Activated CD8-positive, alpha-beta memory T cell treated with anti-CD3 and anti-CD28 coated beads, Interleukin-2, amount 10 ng/mL, durations not matched to agents 7 days and 5 days (primary cell): Measurements from ENCODE around the gene ANO8. TPM values are rescaled to one million over a fixed set of nuclear protein-coding genes. Genes with fewer than 3 reads are reported as not detected.

Experiments
- ATAC-seq: fragments of 150-1000 bp; cut with Tn5 transposase; one replicate; pipeline ENCODE4 v1.10.0; 2021; ENCODE audit warnings: moderate library complexity
- CTCF ChIA-PET: fragments of 350-600 bp; sonication (Branson Sonifier 250); formaldehyde crosslinking; loops from one replicate; lab custom pipeline; 2021; ENCODE audit warnings: antibody characterized with exemption; lab: Charles Lee
- DNase-seq: peaks from one replicate; pipeline ENCODE4 v3.0.0-alpha.2; 2020
- H3K27ac Mint-ChIP-seq: one replicate; pipeline ENCODE4 v1.8.0; 2021; ENCODE audit warnings: mild to moderate bottlenecking, mixed read lengths
- H3K27me3 Mint-ChIP-seq: one replicate; pipeline ENCODE4 v1.8.0; 2021; ENCODE audit warnings: mixed read lengths
- H3K36me3 Mint-ChIP-seq: one replicate; pipeline ENCODE4 v1.8.0; 2021; ENCODE audit warnings: mild to moderate bottlenecking, mixed read lengths
- H3K4me1 Mint-ChIP-seq: one replicate; pipeline ENCODE4 v1.8.0; 2021; ENCODE audit warnings: mixed read lengths
- H3K4me3 Mint-ChIP-seq: one replicate; pipeline ENCODE4 v1.8.0; 2021; ENCODE audit warnings: mild to moderate bottlenecking, moderate library complexity, mixed read lengths
- H3K9me3 Mint-ChIP-seq: one replicate; pipeline ENCODE4 v1.8.0; 2022; ENCODE audit warnings: low read depth, mixed read lengths
- total RNA-seq, 2 experiments: library from RNA; stranded (reverse); gene quantifications; one replicate each; pipeline ENCODE4 v1.2.3, GENCODE V29; 2021

Gene ANO8
- total RNA-seq, 2 experiments from 2014 or later: 11.0 to 18.7 TPM

DNA sequence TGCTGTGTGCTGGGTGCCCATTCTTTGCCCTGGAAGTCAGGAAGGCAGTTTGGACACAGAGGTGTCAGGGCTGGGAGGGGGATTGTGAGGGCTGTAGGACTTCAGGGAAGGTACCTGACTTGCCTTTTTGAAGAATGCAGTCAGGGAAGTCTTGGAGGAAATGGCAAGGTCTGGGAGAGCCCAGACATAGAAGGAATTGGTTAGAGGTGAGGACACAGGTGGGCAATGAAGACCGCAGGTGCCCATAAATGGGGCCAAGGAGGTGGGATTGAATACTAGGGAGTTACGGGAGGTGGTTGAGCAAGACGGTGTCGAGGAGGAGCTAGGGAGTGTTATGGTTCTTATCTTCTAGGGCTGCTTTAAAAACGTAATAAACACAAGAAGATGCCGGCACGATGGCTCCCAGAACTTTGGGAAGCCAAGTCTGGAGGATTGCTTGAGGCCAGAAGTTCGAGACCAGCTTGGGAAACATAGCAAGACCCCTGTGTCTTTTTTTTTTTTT is 26.7 kb downstream of the ANO8 start:
- no peak for ATAC-seq
- DNase-seq: no peak
- Mint-ChIP-seq H3K9me3 (no peaks in the 10 kb centered on the region), H3K27ac (peak overlapping the region; percentile 3), H3K4me3 (peak overlapping the region; percentile 4), H3K27me3 (no peaks in the 10 kb centered on the region), H3K36me3 (peaks cover 3% of the 10 kb centered on the region), H3K4me1 (peaks cover 56% of the 10 kb centered on the region)
- CTCF ChIA-PET: interaction anchor here (0.7 to 6.2 kb wide), 7 partner anchors 13 to 188 kb away, joined by 3 to 44 read pairs (median 3); partner anchors contain the start of gene ANO8

- CTCF ChIA-PET: interaction anchor here (0.9 to 6.2 kb wide), 6 partner anchors 13 to 99 kb away, joined by 3 to 44 read pairs (median 6); partner anchors contain the start of genes ANO8 and BST2
- DNase-seq (no peak), ATAC-seq (no peak)
- Mint-ChIP-seq H3K9me3 (no peaks in the 10 kb centered on the region), H3K27me3 (no peaks in the 10 kb centered on the region), H3K36me3 (peaks cover 3% of the 10 kb centered on the region), H3K27ac (peak overlapping the region; percentile 89), H3K4me3 (peak overlapping the region; percentile 87), H3K4me1 (peaks cover 56% of the 10 kb centered on the region)
These were observed 28.4 kb downstream of the ANO8 start for GRCh38 chr19:17306285-17306714.

- H3K27me3 Mint-ChIP-seq: no peaks in the 10 kb centered on the region
- H3K4me3 Mint-ChIP-seq: peak within 1 kb of the TSS; percentile 87
- no peaks in the 10 kb centered on the region for H3K9me3 Mint-ChIP-seq
- DNase-seq: peak; percentile 99
- H3K27ac Mint-ChIP-seq: peak within 1 kb of the TSS; percentile 89
- ATAC-seq: peak; percentile 68
- CTCF ChIA-PET: interaction anchor here (0.6 to 6.2 kb wide), 23 partner anchors 10 to 270 kb away, joined by 3 to 44 read pairs (median 4); partner anchors contain the start of genes ANO8, BABAM1, BST2 and USHBP1
- H3K36me3 Mint-ChIP-seq: peaks cover 3% of the 10 kb centered on the region
- H3K4me1 Mint-ChIP-seq: peaks cover 54% of the 10 kb centered on the region
These were observed 29.0 kb downstream of the ANO8 start, which contains the start of gene MRPL34 for GRCh38 chr19:17305517-17306284. Gene MRPL34 (plus strand): TSS chr19:17305872. CDS start chr19:17305893, 21 bp downstream.

GRCh38 chr19:17305216-17305516 is 29.5 kb downstream of the ANO8 start:
- peaks cover 48% of the 10 kb centered on the region for H3K4me1 Mint-ChIP-seq
- ATAC-seq: no peak
- H3K27ac Mint-ChIP-seq: peak overlapping the region; percentile 89
- H3K36me3 Mint-ChIP-seq: peaks cover 3% of the 10 kb centered on the region
- H3K9me3 Mint-ChIP-seq: no peaks in the 10 kb centered on the region
- no peaks in the 10 kb centered on the region for H3K27me3 Mint-ChIP-seq
- CTCF ChIA-PET: interaction anchor here (0.6 to 6.2 kb wide), 23 partner anchors 9 to 270 kb away, joined by 3 to 44 read pairs (median 4); partner anchors contain the start of genes ANO8, BABAM1, BST2 and USHBP1
- H3K4me3 Mint-ChIP-seq: peak overlapping the region; percentile 87
- no peak for DNase-seq

DNA sequence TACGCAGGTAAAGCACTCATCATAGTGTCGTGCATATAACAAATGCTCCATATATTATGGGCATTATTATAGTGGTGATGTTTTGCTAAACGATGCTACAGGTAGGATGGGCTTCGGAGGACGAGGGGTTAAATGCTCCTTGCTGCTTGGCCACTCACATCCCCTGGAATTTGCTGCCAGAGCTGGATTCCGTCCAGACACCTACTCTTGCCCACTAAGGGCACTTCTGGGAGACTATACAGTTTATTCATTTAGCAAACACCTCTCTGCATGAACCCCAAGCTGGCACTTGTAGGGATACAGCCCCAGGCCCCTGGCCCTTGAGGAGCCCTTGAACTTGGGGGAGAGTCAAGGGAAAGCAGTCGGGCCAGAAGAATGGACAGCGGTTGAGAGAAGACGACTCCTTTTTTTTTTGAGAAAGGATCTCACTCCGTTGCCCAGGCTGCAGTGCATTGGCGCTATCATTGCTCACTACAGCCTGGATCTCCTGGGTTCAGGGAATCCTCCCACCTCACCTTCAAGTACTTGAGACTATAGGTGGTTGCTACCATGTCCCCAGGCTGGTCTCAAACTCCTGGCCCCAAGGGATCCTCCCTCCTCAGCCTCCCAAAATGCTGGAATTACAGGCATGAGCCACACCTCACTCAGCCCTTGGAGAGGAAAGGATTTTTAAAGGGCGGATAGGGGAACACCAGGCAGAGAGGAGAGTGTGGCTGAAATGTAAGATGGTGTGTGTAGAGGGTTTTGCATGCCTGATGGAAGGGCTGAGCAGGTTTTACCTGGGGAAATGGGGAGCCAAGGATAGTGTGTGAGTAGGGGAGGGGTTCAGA is 30.1 kb downstream of the ANO8 start:
- Mint-ChIP-seq H3K9me3 (no peaks in the 10 kb centered on the region), H3K4me3 (peak overlapping the region; percentile 87)
- CTCF ChIA-PET: interaction anchor here (0.6 to 6.2 kb wide), 24 partner anchors 9 to 271 kb away, joined by 3 to 44 read pairs (median 4); partner anchors contain the start of genes ANO8, BABAM1, BST2 and USHBP1

GRCh38 chr19:17303940-17304267 is 30.8 kb downstream of the ANO8 start:
- no peaks in the 10 kb centered on the region for H3K9me3 Mint-ChIP-seq
- no peak overlapping the region for H3K27ac Mint-ChIP-seq
- peaks cover 1% of the 10 kb centered on the region for H3K36me3 Mint-ChIP-seq
- ATAC-seq (no peak), DNase-seq (no peak)
- CTCF ChIA-PET: interaction anchor here (0.6 to 1.6 kb wide), 5 partner anchors 10 to 82 kb away, joined by 4 to 9 read pairs (median 5); no protein-coding TSS in a partner anchor
- peaks cover 42% of the 10 kb centered on the region for H3K4me1 Mint-ChIP-seq
- no peaks in the 10 kb centered on the region for H3K27me3 Mint-ChIP-seq
- peak overlapping the region; percentile 56 for H3K4me3 Mint-ChIP-seq

More for the DNA sequence above, 30.1 kb downstream of the ANO8 start:
- ATAC-seq: no peak
- H3K27ac Mint-ChIP-seq: peak overlapping the region; percentile 89
- H3K4me1 Mint-ChIP-seq: peaks cover 47% of the 10 kb centered on the region
- no peaks in the 10 kb centered on the region for H3K27me3 Mint-ChIP-seq
- no peak for DNase-seq
- H3K36me3 Mint-ChIP-seq: peaks cover 3% of the 10 kb centered on the region

GRCh38 chr19:17303167-17303939 is 31.3 kb downstream of the ANO8 start, which contains the start of gene ABHD8:
Gene ABHD8 (minus strand): TSS chr19:17303425. CDS start chr19:17301616, 1,809 bp downstream.
- CTCF ChIA-PET: interaction anchor here (0.6 to 1.6 kb wide), 6 partner anchors 9 to 82 kb away, joined by 4 to 9 read pairs (median 5); no protein-coding TSS in a partner anchor
- H3K9me3 Mint-ChIP-seq: no peaks in the 10 kb centered on the region
- DNase-seq (peak; percentile 97), ATAC-seq (peak; percentile 79)
- H3K27ac Mint-ChIP-seq: peak within 1 kb of the TSS; percentile 32
- H3K4me1 Mint-ChIP-seq: peaks cover 41% of the 10 kb centered on the region
- H3K27me3 Mint-ChIP-seq: no peaks in the 10 kb centered on the region
- peaks cover 5% of the 10 kb centered on the region for H3K36me3 Mint-ChIP-seq
- H3K4me3 Mint-ChIP-seq: peak within 1 kb of the TSS; percentile 56

DNA sequence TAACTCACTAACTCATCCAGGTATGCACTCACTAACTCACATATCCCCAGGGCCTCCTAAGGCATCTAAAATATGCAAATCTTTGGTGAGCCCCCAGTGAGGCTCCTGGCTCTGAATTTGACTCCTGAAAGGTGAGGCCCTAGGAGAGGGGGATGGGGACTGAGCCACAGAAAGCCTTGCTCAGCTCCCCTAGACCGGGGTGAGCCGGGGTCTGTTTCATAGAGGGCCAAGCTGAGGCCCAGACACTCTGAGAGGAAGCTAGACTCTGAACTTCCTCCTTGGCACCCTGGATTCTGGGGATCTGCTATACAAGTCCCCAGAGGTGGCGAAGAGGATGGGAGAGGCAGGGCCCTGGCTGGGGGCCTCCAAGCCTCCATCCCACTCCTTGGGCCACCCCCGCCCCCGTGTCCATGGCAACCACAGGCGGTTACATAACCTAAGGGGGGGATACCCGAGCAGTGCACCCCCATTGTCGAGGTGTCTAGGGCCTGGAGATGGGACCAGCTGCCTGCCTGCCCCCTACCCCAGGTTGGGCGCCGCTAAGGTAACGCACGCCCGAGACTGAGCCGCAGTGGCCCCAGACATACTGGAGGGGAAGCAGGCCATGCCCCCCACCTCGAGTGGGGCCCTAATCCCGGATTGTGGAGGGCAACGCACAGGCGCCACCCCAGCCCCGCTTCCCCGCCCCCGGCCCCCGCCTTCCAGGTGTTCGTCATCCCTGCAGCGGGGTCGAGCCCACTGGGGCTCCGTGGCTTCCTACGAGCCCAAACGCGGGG is 32.1 kb downstream of the ANO8 start:
- CTCF ChIA-PET: interaction anchor here (0.9 to 1.6 kb wide), 6 partner anchors 10 to 84 kb away, joined by 3 to 9 read pairs (median 5); no protein-coding TSS in a partner anchor
- Mint-ChIP-seq H3K27ac (peak overlapping the region; percentile 5), H3K27me3 (no peaks in the 10 kb centered on the region), H3K9me3 (no peaks in the 10 kb centered on the region), H3K4me3 (peak overlapping the region; percentile 56), H3K36me3 (peaks cover 9% of the 10 kb centered on the region), H3K4me1 (peaks cover 37% of the 10 kb centered on the region)
- ATAC-seq (no peak), DNase-seq (peak; percentile 45)

DNA sequence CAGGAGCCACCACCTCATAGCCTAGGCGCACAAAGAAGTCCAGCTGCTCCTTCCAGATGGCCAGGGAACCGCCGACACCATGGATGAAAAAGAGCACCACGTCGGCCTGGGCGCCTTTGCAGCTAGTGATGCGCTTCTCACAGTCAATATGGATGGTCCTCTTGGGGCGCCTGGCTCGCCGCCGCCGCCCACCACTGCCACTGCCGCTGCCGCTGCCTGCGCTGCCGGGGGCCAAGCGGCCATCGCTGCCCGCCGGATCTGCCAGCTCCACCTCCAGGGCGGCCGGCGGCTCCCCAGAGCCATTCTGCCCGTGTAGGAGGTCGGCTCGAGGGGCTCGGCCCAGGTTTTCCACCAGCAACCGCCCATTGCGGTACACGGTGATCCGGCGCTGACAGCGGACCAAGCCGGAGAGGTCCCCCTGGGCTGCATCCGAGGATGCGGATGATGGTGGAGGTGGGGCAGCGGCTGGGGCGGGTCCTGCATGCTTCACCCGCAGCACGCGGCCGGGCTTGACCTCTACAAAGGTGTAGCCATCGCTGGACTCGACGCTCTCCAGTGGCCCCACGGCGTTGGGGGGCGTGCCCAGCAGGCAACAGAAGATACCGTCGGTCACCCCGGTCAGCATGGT is 33.5 kb downstream of the ANO8 start:
- Mint-ChIP-seq H3K36me3 (peaks cover 11% of the 10 kb centered on the region), H3K4me3 (no peak overlapping the region)
- CTCF ChIA-PET: interaction anchor here (1.0 kb wide), 1 partner anchor 31 kb away, joined by 4 read pairs; no protein-coding TSS in a partner anchor

GRCh38 chr19:17296976-17297375 is 37.7 kb downstream of the ANO8 start:
- Mint-ChIP-seq H3K4me1 (peaks cover 9% of the 10 kb centered on the region), H3K4me3 (no peak overlapping the region), H3K27me3 (no peaks in the 10 kb centered on the region), H3K27ac (no peak overlapping the region), H3K36me3 (peaks cover 11% of the 10 kb centered on the region), H3K9me3 (no peaks in the 10 kb centered on the region)
- DNase-seq (no peak), ATAC-seq (no peak)
- CTCF ChIA-PET: interaction anchor here (1.4 to 2.2 kb wide), 2 partner anchors 8 to 89 kb away, joined by 5 to 7 read pairs; partner anchors contain the start of gene MRPL34

More for the DNA sequence above, 33.5 kb downstream of the ANO8 start:
- Mint-ChIP-seq H3K27ac (no peak overlapping the region), H3K9me3 (no peaks in the 10 kb centered on the region), H3K4me1 (peaks cover 25% of the 10 kb centered on the region), H3K27me3 (no peaks in the 10 kb centered on the region)
- ATAC-seq: no peak
- no peak for DNase-seq

- H3K36me3 Mint-ChIP-seq: peaks cover 11% of the 10 kb centered on the region
- no peak overlapping the region for H3K4me3 Mint-ChIP-seq
- CTCF ChIA-PET: interaction anchor here (2.2 to 6.6 kb wide), 2 partner anchors 9 to 91 kb away, joined by 7 to 92 read pairs; partner anchors contain the start of gene MRPL34
- peaks cover 11% of the 10 kb centered on the region for H3K4me1 Mint-ChIP-seq
- no peaks in the 10 kb centered on the region for H3K27me3 Mint-ChIP-seq
- ATAC-seq (no peak), DNase-seq (no peak)
- no peak overlapping the region for H3K27ac Mint-ChIP-seq
- no peaks in the 10 kb centered on the region for H3K9me3 Mint-ChIP-seq
These were observed 38.4 kb downstream of the ANO8 start for GRCh38 chr19:17296273-17296672.
